ENCODE measurements around the gene MYT1. TPM values are rescaled to one million over a fixed set of nuclear protein-coding genes. Genes with fewer than 3 reads are reported as not detected.

The MYT1 gene
- polyA plus RNA-seq, 3 donors, result not detected

DNA sequence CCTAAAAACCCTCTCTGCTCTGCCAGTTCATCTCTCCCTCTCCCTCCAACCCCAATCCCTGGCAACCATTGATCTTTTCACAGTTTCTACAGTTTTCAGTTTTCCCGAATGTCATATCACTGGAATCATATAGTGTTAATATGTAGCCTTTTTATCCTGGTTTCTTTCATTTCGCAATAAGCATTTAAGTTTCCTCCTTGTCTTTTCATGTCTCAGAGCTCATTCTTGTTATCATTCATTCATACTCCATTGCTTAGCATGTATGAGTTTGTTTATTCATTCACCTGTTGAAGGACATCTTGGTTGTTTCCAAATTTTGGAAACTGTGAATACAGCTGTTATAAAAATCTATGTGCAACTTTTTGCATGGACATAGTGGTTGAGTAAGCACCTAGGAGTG, 85.8 kb downstream of the MYT1 start:
- H3K27me3 Mint-ChIP-seq (ENCODE audit: low read depth in 3 of 3), result peaks cover 16 to 32% (median 16%) of the 10 kb centered on the region in 3 donors
- H3K36me3 ChIP-seq (replicated peaks in 1 of 2; ENCODE audit: control insufficient read depth in 1 of 2, insufficient read depth in 2 of 2, low read length in 2 of 2), result no peaks in the 10 kb centered on the region
- H3K9me3 Mint-ChIP-seq, result no peaks in the 10 kb centered on the region
- intact Hi-C loops (cut with micrococcal nuclease), result loop anchor here in 1 of 2 donors (5.0 kb wide), 1 partner anchor 168 kb away; the partner anchor contains the start of genes LKAAEAR1 and OPRL1
- no peak for DNase-seq
- H2AFZ ChIP-seq (ENCODE audit: insufficient read depth, low read depth, low read length, poor library complexity, severe bottlenecking), result no peak overlapping the region
- H3K36me3 Mint-ChIP-seq, result no peaks in the 10 kb centered on the region
- no peak overlapping the region for H3K4me3 ChIP-seq (replicated peaks in 1 of 3; ENCODE audit: low read depth in 2 of 3, low read length in 3 of 3)
- no peak overlapping the region for H3K9ac ChIP-seq (ENCODE audit: insufficient read depth, low read length, poor library complexity, severe bottlenecking)
- H3K4me1 ChIP-seq (ENCODE audit: control insufficient read depth in 1 of 2, insufficient read depth in 2 of 2, low read length in 2 of 2), result peaks cover 4 to 8% of the 10 kb centered on the region in 2 donors
- H3K79me2 ChIP-seq (ENCODE audit: insufficient read depth, low read length), result no peaks in the 10 kb centered on the region
- H3K27ac Mint-ChIP-seq, result no peak overlapping the region
- H3K4me2 ChIP-seq (replicated peaks; ENCODE audit: extremely low read depth, low read length, poor library complexity, severe bottlenecking), result no peak overlapping the region
- no CpG with 5 or more reads among the region's 2 CpGs for WGBS (ENCODE audit: insufficient coverage)
- H3K27me3 ChIP-seq (ENCODE audit: control insufficient read depth in 2 of 2, insufficient read depth in 2 of 2, low read length in 2 of 2), result peaks cover 0 to 7% of the 10 kb centered on the region in 2 donors
- TF ChIP-seq, protein P1, sequence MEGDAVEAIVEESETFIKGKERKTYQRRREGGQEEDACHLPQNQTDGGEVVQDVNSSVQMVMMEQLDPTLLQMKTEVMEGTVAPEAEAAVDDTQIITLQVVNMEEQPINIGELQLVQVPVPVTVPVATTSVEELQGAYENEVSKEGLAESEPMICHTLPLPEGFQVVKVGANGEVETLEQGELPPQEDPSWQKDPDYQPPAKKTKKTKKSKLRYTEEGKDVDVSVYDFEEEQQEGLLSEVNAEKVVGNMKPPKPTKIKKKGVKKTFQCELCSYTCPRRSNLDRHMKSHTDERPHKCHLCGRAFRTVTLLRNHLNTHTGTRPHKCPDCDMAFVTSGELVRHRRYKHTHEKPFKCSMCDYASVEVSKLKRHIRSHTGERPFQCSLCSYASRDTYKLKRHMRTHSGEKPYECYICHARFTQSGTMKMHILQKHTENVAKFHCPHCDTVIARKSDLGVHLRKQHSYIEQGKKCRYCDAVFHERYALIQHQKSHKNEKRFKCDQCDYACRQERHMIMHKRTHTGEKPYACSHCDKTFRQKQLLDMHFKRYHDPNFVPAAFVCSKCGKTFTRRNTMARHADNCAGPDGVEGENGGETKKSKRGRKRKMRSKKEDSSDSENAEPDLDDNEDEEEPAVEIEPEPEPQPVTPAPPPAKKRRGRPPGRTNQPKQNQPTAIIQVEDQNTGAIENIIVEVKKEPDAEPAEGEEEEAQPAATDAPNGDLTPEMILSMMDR (IDR thresholded peaks at IDR 0.05), result no peak
- no peaks in the 10 kb centered on the region for H3K9me3 ChIP-seq (replicated peaks in 1 of 2; ENCODE audit: control insufficient read depth in 1 of 2, insufficient read depth in 1 of 2, low read length in 2 of 2)
- H3K4me1 Mint-ChIP-seq, result peaks cover 18% of the 10 kb centered on the region
- no peak overlapping the region for H3K4me3 Mint-ChIP-seq
- H3K27ac ChIP-seq (ENCODE audit: low read depth in 1 of 2, low read length in 2 of 2), result no peak overlapping the region
- H4K20me1 ChIP-seq (ENCODE audit: insufficient read depth, low read length), result no peaks in the 10 kb centered on the region

DNA sequence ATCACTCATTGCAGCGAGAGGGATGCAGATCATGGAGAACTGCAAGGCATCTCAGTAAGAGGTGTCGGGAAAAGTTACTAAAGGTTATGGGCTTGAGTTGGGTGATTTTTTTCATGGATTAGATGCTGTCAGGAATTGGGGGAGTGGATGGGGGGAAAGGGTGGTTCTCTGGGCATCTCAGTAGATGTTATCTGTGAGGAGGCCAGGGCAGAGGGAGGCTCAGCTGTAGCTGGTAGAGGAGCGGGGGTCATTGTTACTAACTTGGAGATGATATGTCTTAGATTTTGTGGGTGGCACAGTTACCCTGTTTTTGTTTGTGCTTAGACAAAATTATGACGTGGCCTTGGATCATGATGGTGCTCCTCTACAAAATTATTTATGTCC, 88.7 kb downstream of the MYT1 start:
- Mint-ChIP-seq H3K27ac (peak overlapping the region in 1 of 7 donors; percentile 77), H3K4me1 (peaks cover 29% of the 10 kb centered on the region)

More for the DNA sequence above, 88.7 kb downstream of the MYT1 start:
- Histone ChIP-seq H4K20me1 (ENCODE audit: insufficient read depth, low read length) (no peaks in the 10 kb centered on the region), H3K79me2 (ENCODE audit: insufficient read depth, low read length) (peaks cover 22% of the 10 kb centered on the region), H3K4me2 (replicated peaks; ENCODE audit: extremely low read depth, low read length, poor library complexity, severe bottlenecking) (no peak overlapping the region), H3K4me3 (replicated peaks in 1 of 3; ENCODE audit: low read depth in 2 of 3, low read length in 3 of 3) (no peak overlapping the region), H3K9ac (ENCODE audit: insufficient read depth, low read length, poor library complexity, severe bottlenecking) (no peak overlapping the region), H3K36me3 (replicated peaks in 1 of 2; ENCODE audit: control insufficient read depth in 1 of 2, insufficient read depth in 2 of 2, low read length in 2 of 2) (no peaks in the 10 kb centered on the region), H3K9me3 (replicated peaks in 1 of 2; ENCODE audit: control insufficient read depth in 1 of 2, insufficient read depth in 1 of 2, low read length in 2 of 2) (no peaks in the 10 kb centered on the region), H3K27me3 (ENCODE audit: control insufficient read depth in 2 of 2, insufficient read depth in 2 of 2, low read length in 2 of 2) (peaks cover 0 to 7% of the 10 kb centered on the region in 2 donors), H3K4me1 (ENCODE audit: control insufficient read depth in 1 of 2, insufficient read depth in 2 of 2, low read length in 2 of 2) (peaks cover 18 to 29% of the 10 kb centered on the region in 2 donors), H3K27ac (ENCODE audit: low read depth in 1 of 2, low read length in 2 of 2) (no peak overlapping the region), H2AFZ (ENCODE audit: insufficient read depth, low read depth, low read length, poor library complexity, severe bottlenecking) (peak overlapping the region; percentile 60)
- Mint-ChIP-seq H3K4me3 (no peak overlapping the region), H3K27me3 (ENCODE audit: low read depth in 3 of 3) (peaks cover 9 to 22% (median 10%) of the 10 kb centered on the region in 3 donors), H3K36me3 (no peaks in the 10 kb centered on the region), H3K9me3 (no peaks in the 10 kb centered on the region)
- 100% methylated on average over 2 of the region's 4 CpGs for WGBS (ENCODE audit: insufficient coverage)
- intact Hi-C loops (cut with micrococcal nuclease), result loop anchor here in 1 of 2 donors (5.0 kb wide), 1 partner anchor 171 kb away; the partner anchor contains the start of genes LKAAEAR1 and OPRL1
- no peak for DNase-seq
- TF ChIP-seq, protein P1 (IDR thresholded peaks at IDR 0.05), result no peak

Measured in CD14-positive monocyte (primary cell).